ENCODE results near the gene AFAP1. TPM values are rescaled to one million over a fixed set of nuclear protein-coding genes. Genes with fewer than 3 reads are reported as not detected.

Gene AFAP1
- total RNA-seq, 4 donors from 2014 or later: 14.8 to 28.3 (median 19.4) TPM

GRCh38 chr4:7764466-7764865 is 175.2 kb downstream of the AFAP1 start:
- no peak for TF ChIP-seq CTCF (IDR thresholded peaks at IDR 0.05; ENCODE audit: low read depth)

- TF ChIP-seq CTCF (IDR thresholded peaks at IDR 0.05; ENCODE audit: low read depth): no peak
Observed at GRCh38 chr4:7763788-7764187, 175.9 kb downstream of the AFAP1 start.

- TF ChIP-seq CTCF (IDR thresholded peaks at IDR 0.05; ENCODE audit: low read depth): no peak
Observed at GRCh38 chr4:7763106-7763505, 176.6 kb downstream of the AFAP1 start.

GRCh38 chr4:7762376-7763030 is 177.2 kb downstream of the AFAP1 start:
- TF ChIP-seq CTCF (IDR thresholded peaks at IDR 0.05; ENCODE audit: low read depth): no peak

- no peak for TF ChIP-seq CTCF (IDR thresholded peaks at IDR 0.05; ENCODE audit: low read depth)
Observed at GRCh38 chr4:7761720-7762119, 177.9 kb downstream of the AFAP1 start.

- no peak for TF ChIP-seq CTCF (IDR thresholded peaks at IDR 0.05; ENCODE audit: low read depth)
Observed at GRCh38 chr4:7761312-7761711, 178.3 kb downstream of the AFAP1 start.

GRCh38 chr4:7760706-7761105 is 179.0 kb downstream of the AFAP1 start:
- no peak for TF ChIP-seq CTCF (IDR thresholded peaks at IDR 0.05; ENCODE audit: low read depth)
